CD1c-positive myeloid dendritic cell (primary cell): ENCODE data around the gene ANKRD9.
"Not testable (repeated sequence)": the region's sequence is repeated elsewhere in the genome, so short reads cannot be mapped to it uniquely, and the experiment has no call there.

Source experiments
- DNase-seq: peaks from one replicate; pipeline ENCODE4 v3.0.0-alpha.2; 2016; ENCODE audit errors: extremely low spot score

The ANKRD9 gene, protein sequence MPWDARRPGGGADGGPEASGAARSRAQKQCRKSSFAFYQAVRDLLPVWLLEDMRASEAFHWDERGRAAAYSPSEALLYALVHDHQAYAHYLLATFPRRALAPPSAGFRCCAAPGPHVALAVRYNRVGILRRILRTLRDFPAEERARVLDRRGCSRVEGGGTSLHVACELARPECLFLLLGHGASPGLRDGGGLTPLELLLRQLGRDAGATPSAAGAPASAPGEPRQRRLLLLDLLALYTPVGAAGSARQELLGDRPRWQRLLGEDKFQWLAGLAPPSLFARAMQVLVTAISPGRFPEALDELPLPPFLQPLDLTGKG

DNA sequence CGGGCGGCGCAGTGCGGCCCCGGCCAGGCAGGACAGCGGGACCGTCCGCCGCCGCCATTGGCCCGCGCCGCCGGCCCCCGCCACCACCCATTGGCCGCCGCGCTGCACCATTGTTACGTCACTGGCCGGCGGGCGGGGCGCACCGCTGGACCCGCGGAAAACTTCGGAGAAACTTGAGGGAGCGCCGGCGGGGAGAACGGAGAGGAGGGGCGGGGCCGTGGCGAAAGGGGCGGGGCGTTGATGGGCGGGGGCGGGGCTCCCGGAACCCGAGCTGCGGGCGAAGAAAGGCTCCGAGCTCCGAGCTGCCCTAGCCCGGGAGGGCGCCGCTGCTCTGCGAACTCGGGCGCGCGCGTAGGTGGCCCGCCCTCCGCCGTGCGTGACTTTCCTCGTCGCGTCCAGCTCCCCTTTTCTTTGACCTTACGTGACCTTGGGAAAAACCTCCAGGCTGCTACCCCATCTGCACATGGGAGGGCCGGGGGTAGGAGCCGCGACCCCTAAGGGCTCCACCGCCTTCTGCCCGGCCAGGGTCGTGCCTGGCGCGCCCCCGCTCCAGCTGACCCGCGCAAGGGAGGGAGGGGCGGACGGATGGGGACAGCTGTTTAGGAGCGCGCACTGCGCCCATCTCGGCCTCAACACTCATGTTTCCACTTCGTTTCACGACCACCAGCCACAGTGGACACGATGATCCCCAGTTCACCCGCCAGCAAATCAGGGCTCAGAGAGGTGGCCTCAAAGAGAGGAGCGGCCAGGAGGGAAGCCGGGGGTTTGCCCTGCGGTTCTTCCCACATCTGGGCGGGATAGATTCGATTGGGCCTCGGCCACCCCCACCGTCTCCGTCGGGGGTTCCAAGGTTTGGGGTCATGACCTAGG lies at the start of gene ANKRD9:
ANKRD9 (minus strand) TSS at position 31 of the 870 bp plus-strand sequence. CDS start 1,887 bp downstream, outside the sequence.
- peak; percentile 97 for DNase-seq

DNA sequence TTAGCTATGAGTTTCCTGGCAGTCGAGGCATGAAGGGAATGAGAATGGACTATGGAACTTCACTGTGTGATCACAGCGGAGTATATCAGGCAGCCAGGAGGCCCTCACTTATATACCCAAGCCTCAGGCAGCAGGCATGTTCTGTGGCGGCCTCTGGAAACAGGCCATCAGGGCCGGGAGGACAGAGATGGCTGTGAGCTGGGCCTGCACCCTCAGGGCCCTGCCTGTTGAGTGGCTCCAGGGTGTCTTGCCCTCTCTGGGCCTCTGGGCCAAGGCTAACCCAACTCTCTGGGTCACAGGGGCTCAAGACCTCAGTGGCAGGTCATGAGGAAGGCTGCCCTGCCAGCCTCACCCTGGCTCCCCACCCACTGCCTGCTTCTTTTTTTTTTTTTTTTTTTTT lies 49.0 kb upstream of the ANKRD9 start:
- DNase-seq, result no peak

DNA sequence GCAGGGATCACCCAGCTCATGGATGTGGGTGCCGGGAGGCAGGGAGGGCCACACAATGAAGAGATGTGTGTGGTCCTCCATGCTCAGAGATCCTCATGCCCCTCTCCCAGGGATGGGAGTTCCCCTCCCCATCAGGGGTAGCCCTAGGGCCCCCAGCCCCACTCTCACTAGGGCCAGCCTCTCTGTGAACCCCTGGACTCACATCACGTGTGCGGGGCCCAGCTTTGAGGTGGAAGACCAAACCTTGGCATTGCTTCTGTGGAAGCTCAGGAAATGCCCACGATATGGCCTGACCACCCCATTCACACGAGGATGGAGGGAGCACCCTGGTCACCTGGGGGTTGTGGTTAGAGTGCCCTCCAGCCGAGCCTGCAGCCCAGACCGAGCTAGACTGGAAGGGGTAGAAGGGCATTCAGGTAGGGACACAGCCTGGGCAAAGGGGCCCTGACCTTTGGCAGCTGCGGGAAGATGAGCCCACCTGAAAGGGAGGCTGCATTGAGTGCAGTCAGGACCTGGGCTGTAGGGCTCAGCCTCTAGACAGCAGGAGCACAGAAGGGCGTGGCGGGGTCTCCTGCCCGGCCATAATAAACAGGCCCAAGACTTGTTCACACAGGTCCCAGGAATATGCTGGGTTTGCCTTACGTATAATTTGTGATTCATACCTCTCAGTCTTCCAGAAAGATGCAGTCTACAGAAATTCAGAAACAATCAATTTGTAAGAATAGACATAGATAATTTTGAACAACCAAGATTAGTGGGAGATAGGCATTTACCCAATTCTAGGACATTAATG lies 48.1 kb upstream of the ANKRD9 start:
- DNase-seq, result no peak

DNA sequence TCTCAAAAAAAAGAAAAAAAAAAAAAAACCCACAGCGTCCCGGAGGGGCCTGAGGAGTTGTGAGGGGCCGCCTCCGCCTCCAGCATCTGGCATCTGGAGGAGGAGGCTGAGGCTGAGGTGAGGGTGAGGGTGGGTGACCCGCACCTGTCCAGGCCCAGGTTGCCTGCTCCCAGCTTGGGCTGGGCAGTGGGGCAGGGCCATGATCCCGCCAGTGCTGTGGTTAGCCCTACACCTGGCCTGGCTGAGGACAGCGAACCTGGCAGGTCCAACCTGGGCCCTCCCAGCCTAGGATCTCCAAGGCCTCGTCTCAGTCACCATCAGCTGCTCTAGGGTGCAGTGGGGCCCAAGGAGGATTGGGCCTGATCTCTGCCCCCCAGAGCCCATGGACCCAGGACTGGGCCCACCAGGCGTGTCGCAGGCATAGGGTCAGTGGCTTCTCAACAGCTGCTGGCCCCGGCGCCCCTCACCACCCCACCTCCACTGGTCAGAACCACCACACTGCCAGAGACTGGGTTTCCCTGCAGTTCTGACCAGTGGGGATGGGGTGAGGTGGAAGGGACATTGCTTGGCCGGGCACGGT lies 46.6 kb upstream of the ANKRD9 start:
- no peak for DNase-seq

DNA sequence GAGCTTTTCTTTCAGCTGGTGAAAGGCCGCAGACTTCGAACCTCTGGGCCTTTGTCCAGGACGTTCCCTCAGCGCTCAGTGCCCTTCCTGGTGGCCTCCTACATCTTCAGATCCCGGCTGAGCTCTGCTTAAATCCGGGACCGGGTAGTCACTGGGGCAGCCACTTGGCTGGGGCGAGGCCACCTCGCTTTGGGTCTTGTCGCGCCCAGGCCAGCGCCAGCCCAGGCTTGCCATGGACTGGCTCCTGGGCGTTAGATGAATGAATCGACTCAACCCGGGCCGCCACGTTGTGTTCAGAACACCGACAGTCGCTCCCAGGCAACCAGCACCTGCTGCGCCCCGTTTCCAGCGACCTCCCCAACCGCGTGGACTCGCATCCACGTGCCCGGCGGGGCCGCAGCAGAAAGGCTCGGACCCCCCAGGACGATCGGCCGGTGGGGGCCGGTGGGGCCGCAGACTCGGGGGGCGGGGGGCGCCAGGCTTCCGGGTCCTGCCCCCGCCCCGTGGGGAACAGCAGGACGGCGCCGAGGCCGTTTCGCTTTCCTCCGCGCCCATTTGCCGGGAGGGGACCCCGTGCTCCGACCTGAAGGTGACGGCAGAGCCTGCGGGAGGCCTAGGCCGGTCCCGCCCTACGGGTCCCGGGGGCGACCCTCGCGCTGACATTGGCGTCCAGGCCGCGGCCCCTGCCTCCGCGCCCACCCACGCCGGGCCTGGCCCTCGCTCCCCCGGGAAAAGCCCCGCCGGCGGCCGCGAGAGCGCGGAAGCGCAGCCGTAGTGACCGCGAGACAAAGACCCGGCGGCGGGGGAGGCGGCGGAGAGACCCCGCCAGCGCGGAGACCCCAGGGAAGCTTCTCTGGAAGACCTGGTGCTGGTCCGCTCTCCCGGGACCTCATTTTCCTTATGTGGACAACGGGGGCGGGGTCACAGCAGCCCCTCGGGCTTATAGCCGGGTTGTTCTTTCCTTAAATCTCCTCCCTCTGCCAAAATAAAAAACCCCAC lies 45.5 kb upstream of the ANKRD9 start:
- DNase-seq, result peak; percentile 63

DNA sequence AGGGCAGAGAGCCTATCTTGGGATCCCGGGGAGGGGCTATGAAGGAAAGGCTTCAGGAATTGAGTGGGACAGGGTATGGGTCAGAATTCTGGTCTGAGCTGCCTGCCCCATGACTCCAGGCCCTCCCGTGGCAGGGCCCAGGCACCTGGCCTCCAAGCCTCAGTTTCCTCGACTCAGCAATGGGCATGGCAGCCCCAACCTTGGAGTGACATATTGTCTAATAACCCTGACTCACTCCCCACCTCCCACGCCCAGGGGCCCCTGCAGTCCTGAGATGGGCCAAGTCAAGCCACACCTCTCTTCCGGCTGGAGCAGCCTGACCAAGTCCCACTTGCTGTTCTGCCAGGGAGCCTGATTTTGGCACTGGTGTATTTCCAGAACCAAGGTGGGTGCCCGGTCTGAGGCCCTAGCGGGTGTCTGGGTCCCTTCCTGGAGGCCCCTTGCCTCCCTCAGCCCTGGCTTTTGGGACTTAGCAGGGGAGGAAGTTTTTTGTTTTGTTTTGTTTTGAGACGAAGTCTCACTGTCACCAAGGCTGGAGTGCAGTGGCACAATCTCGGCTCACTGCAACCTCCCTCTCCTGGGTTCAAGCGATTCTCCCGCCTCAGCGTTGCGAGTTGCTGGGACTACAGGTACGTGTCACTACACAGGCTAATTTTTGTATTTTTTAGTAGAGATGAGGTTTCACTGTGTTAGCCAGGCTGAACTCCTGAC lies 42.6 kb upstream of the ANKRD9 start:
- peak; percentile 33 for DNase-seq

DNA sequence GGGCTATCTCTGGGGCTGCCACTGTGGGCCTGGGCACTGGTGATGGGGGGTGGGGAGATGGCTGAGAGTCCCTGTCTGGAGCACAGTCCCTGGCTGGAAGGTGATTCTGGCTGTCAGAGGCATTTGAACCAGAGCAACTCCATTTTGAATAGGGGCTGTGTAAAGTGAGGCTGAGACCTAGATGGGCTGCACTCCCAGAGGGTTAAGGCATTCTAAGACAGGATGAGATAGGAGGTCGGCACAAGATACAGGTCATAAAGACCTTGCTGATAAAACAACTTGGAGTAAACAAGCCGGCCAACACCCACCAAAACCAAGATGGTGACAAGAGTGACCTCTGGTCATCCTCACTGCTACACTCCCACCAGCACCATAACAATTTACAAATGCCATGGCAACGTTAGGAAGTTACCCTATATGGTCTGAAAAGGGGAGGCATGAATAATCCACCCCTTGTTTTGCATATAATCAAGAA lies 41.4 kb upstream of the ANKRD9 start:
- DNase-seq, result peak; percentile 38

DNA sequence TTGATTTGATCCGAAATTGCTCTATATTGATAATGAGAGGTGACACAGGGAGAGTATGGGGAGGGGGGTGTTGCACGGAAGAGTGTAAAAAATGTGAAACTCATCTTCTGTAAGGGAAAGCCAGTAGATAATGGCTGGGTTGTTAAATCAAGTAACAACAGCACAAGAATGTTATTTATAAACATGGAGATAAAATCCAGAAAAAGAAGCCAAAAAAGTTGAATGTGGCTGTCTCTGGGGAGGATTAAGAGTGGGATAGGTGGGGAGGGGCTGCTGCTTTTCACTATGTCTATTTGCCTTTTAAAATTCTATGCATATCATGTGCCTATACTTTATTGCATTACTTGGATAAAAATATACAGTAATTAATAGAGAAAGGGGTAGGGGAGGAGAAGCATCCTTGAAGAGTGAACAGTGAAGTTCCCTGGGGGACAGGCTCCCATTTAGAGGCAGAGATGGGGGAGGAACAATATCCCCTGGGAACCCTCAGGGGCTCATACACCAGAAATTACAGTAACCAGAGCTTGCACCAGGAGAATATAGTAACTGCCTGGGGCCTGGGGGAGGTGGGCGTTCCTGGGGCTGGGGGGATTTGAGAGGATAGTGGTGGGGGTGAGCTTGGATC lies 39.2 kb upstream of the ANKRD9 start:
- DNase-seq, result no peak

DNA sequence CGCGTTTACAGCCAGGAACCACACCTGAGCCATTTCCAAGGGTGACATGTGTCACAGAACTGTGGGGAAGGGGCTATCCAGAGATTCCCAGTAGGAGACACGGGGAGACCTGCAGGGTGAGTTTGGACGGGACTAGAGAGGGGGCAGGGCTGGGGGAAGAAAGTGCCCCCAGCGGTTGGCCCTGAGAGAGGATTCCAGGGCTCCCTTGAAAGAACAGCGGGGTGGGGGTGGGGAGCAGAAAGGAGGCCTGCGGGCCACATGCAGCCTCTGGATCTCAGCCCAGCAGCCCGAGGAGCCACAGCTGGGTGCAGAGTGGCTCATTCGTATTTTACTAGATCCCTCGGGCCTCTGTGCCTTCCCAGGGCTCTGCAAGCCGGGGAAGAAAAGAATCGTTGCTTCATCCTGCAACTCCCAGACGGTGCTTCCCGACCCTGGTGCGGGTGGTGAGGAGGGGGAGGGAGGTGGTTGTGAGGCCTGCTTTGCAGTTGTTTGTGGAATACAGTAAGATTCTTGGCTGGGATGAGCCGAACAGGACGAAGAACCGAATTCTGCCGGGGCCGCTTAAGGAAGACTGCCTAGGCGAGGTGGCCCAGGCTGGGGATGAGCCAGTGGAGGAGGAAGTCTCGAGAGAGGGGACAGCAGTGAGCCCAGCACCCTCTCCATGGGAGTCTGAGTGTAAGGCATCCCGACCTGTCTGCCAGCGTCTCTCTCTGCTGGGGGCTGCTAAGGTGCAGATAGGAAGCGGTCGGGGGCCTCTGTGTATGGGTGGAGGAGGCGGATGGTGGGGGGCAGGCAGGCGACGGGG lies 36.1 kb upstream of the ANKRD9 start:
- DNase-seq, result no peak

DNA sequence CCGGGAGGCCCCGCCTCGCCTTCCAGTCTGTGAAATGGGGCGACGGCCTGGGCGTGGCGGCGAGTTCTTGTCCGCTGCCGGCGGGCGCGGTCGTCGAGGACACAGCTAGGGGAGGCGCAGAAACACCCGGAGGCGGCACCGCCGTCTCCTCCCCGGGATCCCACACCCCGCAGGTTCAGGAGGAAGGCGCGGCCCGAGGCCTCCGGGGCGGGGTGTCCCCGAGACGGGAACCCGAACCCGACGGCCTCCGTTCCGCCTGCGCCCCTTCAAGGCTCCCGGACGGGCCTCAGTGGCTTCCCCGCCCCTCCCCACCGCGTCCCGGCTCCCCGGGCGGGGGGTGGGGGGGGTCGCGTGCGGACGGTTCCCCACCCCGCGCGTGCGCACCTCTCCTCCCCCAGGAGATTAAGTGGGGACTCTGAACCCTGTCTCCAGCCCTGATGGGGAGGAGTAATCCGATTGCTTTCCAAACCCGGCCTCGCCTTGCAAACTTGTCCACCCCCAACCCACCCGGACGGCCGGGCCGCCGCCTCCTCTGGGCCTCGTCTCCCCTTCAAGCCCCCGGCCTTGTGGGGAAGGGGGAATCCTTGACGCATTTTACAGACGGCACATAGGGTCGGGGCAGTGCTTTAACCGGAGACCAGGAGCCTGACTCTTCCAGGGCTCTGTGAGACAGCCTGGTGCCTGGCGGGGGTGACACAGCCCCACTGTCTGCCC lies 35.3 kb upstream of the ANKRD9 start:
- peak; percentile 54 for DNase-seq

DNA sequence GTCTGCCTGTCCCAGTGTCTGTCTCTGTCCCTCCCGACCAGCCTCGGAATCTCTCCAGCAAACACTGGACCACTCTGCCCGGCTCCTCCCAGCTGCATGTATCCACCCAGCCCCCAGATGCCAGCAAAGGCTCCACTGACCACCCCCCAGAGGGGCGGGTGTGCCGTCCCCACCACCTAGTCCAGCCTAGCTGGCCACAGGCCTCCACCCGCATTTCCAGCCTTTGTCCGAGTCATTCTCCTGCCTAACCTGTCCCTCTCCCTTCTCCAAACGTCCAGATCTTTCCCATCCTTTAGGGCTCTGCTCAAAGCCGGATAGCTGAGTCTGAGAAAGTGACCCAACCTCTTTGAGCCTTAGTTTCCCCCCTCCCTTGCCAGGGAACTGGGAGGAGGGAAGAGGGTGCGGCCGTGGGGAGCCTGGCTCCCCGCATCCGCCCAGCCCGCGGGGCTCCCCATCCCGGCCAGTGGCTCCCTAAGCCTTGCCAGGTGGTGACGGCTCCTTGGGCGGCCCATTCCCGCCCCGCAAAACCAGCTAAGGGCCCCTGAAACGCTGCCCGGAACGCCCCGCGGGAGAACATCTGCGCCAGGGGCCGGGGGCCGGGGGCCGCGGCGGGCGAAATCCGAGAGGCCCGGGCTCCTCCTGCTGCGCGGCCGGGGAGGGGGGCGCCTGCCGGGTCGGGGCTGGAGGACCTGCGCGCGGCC lies 34.6 kb upstream of the ANKRD9 start:
- DNase-seq, result no peak

DNA sequence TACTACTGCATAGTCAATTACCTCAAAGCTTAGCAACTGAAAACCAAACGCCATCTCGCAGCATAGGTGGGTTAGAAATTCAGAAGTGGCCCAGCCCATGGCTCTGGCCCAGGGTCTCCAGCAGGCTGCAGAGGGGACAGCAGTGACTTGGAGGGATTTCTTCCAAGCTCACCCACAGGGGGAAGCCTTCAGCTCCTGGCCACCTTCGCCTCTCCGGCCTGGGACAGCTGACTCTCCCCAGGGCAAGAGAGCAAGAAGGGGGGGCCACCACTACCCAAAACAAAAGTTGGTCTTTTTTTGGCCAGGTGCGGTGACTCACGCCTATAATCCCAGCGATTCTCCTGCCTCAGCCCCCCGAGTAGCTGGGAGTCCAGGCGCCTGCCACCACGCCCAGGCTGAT lies 32.2 kb upstream of the ANKRD9 start:
- no peak for DNase-seq

DNA sequence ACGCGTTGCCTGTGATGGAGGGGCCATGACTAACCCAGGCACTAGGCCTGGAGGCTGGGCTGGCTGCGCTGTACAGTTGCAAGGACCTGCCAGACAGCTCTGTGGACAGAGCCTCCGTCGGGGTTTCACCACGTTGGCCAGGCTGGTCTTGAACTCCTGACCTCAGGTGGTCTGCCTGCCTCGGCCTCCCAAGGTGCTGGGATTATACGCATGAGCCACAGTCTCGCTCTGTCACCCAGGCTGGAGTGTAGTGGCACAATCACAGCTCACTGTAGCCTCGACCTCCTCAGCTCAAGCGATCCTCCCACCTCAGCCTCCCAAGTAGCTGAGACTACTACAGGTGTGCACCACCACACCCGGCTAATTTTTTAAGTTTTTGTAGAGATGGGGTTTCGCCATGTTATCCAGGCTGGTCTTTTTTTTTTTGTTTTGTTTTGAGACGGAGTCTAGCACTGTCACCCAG lies 31.5 kb upstream of the ANKRD9 start:
- not testable (repeated sequence) for DNase-seq

DNA sequence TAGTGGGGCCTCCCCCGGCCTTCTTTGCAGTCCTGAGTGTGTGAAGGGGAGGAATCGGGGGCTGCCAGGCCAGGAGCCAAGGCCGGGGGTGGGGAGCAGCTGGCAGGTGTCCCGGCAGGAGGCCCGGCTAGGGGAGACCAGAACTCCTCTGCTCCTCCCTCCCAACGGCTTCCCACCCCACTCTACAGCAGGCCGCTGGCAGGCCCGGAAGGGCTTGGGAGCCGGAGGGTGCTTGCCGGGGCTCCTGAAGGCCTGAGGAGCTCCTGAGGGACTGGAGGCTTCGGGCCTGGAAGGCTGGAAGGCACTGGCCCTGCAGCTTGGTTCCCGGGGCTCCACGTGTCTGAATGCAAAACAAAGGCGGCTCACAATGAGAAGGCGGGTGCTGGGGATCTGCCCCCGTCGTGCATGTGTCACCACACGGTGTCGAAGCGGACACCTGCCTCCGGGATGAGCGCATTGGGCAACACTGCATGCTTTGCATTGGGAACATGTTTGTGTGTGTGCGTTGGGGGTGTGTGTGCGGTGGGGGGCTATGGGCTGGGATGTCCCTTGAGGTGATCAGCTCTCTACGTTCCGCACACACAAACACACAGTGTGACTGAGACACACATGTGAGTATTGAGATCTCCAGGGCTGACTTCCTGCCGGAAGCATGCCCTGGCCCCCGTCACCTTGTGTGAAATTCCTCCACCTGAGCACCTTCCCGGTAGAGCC lies 30.9 kb upstream of the ANKRD9 start:
- DNase-seq, result no peak

DNA sequence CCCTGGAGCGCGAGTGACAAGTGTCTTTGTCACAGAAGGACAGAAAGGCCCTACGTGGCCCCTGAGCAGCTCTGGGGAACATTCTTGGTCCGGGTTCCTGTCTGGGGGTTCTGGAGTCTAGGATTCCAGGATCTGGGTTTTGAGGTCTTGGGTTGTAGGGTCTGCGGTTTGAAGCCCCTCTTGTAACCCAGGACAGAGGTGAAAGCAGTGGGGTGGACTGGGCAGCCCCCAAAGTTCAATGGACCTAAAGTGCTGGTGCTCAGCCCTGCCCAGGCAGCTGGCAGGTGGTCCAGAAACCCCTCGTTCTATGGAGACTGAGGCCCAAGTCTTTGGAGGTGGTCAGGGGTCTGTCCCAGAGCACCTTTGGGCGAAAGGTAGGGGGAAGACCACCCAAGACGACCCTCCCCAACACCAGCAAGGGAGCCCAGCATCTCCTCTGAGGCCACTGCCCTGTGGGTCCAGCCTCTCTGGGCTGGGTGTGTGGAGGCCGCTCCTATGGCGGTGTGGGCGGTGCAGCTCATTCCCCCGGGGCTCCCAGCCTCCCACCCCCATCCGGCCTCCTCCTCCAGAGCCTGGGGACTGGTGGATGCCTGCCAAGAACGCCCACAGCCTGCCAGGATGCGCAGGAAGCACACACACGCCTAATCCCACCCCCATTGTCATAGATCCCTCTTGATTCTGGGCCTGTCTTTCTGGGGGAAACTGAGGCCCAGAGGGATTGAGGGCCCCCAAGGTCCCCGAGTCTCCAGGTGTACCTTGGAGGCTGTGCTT lies 30.2 kb upstream of the ANKRD9 start:
- no peak for DNase-seq
